SK-N-SH treated with all-trans-retinoic acid at 6 μM for 48 hours (cell line): ENCODE results near the gene SPEN.
"Not testable (repeated sequence)": the region's sequence is repeated elsewhere in the genome, so short reads cannot be mapped to it uniquely, and the experiment has no call there.

ENCODE experiments used
- ATAC-seq: fragments of 200-7000 bp; cut with Tn5 transposase; 3 replicates; pipeline ENCODE4 v1.9.1; 2020; ENCODE audit warnings: mild to moderate bottlenecking, moderate library complexity
- BACH2 ChIP-seq: fragments of 250-450 bp; sonication (Bioruptor Pico); IDR thresholded peaks from 2 replicates; pipeline ENCODE4 v1.9.0; 2021; ENCODE audit warnings: mild to moderate bottlenecking, borderline replicate concordance
- CSDC2 ChIP-seq: fragments of 250-450 bp; sonication (Bioruptor Pico); IDR thresholded peaks from 2 replicates; pipeline ENCODE4 v1.5.0; 2020; ENCODE audit warnings: mild to moderate bottlenecking, moderate library complexity
- ESRRG ChIP-seq: fragments of 250-450 bp; sonication (Bioruptor Pico); IDR thresholded peaks from 2 replicates; pipeline ENCODE4 v1.6.1; 2021; ENCODE audit warnings: mild to moderate bottlenecking
- GLIS3 ChIP-seq: fragments of 250-450 bp; sonication (Bioruptor Pico); IDR thresholded peaks from 2 replicates; pipeline ENCODE4 v1.5.0; 2020; ENCODE audit warnings: mild to moderate bottlenecking, moderate library complexity
- OSR1 ChIP-seq: fragments of 250-450 bp; sonication (Bioruptor Pico); IDR thresholded peaks from 2 replicates; pipeline ENCODE4 v1.8.0; 2022; ENCODE audit warnings: moderate library complexity, mild to moderate bottlenecking, inconsistent platforms
- RARB ChIP-seq: fragments of 250-450 bp; sonication (Bioruptor Pico); IDR thresholded peaks from 2 replicates; pipeline ENCODE4 v1.8.0; 2021; ENCODE audit warnings: mild to moderate bottlenecking, moderate library complexity
- SNAI2 ChIP-seq: fragments of 250-450 bp; sonication (Bioruptor Pico); IDR thresholded peaks from 2 replicates; pipeline ENCODE4 v1.5.0; 2020; ENCODE audit warnings: mild to moderate bottlenecking, moderate library complexity
- TOX ChIP-seq: fragments of 250-450 bp; sonication (Bioruptor Pico); IDR thresholded peaks from 2 replicates; pipeline ENCODE4 v1.8.0; 2021; ENCODE audit warnings: mild to moderate bottlenecking, moderate library complexity, borderline replicate concordance
- ZC3H10 ChIP-seq: fragments of 250-450 bp; sonication (Bioruptor Pico); IDR thresholded peaks from 2 replicates; pipeline ENCODE4 v1.5.1; 2021; ENCODE audit warnings: mild to moderate bottlenecking, moderate library complexity
- ZFP3 ChIP-seq: fragments of 250-450 bp; sonication (Bioruptor Pico); IDR thresholded peaks from 2 replicates; pipeline ENCODE4 v1.5.0; 2020; ENCODE audit warnings: mild to moderate bottlenecking, moderate library complexity
- ZNF565 ChIP-seq: fragments of 450-650 bp; formaldehyde crosslinking; conservative IDR thresholded peaks from 2 replicates; pipeline ENCODE4 v1.5.0; 2020; ENCODE audit warnings: low read depth, mild to moderate bottlenecking, moderate library complexity
- ZNF70 ChIP-seq: fragments of 450-650 bp; formaldehyde crosslinking; IDR thresholded peaks from 2 replicates; pipeline ENCODE4 v1.5.0; 2020; ENCODE audit warnings: mild to moderate bottlenecking, moderate library complexity
- ZNF8 ChIP-seq: fragments of 450-650 bp; formaldehyde crosslinking; IDR thresholded peaks from 2 replicates; pipeline ENCODE4 v1.5.0; 2020; ENCODE audit warnings: mild to moderate bottlenecking, moderate library complexity
- TF ChIP-seq, protein P1 (sequence below): fragments of 250-450 bp; sonication (Bioruptor Pico); IDR thresholded peaks from 2 replicates; pipeline ENCODE4 v1.8.0; 2020; ENCODE audit warnings: mild to moderate bottlenecking, moderate library complexity, borderline replicate concordance
- TF ChIP-seq, protein P2 (sequence below): fragments of 250-450 bp; sonication (Bioruptor Pico); IDR thresholded peaks from 2 replicates; pipeline ENCODE4 v1.8.0; 2021; ENCODE audit warnings: low read depth, mild to moderate bottlenecking, moderate library complexity, borderline replicate concordance
- TF ChIP-seq, protein P3 (sequence below): fragments of 250-450 bp; sonication (Bioruptor Pico); IDR thresholded peaks from 2 replicates; pipeline ENCODE4 v1.5.0; 2020; ENCODE audit warnings: mild to moderate bottlenecking, moderate library complexity
- TF ChIP-seq, protein P4 (sequence below): fragments of 250-450 bp; sonication (Bioruptor Pico); IDR thresholded peaks from 2 replicates; pipeline ENCODE4 v1.5.1; 2021; ENCODE audit warnings: mild to moderate bottlenecking, moderate library complexity

Gene SPEN

DNA sequence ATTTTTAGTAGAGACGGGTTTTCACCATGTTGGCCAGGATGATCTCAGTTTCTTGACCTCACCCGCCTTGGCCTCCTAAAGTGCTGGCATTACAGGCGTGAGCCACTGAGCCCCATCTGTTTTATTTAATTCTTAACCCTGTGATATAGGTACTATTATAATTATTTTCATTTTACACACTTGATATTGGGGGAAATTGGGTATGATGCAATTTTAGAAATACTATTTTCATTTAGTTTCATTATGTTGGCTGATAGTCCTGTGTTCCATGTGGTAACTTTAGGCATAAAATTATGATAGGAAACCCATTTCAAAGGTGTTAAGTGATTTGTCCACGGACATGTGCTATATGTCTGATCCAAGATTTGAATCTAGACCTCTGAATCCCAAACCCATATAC is 61.1 kb downstream of the SPEN start (continued):
- TF ChIP-seq, protein P1, sequence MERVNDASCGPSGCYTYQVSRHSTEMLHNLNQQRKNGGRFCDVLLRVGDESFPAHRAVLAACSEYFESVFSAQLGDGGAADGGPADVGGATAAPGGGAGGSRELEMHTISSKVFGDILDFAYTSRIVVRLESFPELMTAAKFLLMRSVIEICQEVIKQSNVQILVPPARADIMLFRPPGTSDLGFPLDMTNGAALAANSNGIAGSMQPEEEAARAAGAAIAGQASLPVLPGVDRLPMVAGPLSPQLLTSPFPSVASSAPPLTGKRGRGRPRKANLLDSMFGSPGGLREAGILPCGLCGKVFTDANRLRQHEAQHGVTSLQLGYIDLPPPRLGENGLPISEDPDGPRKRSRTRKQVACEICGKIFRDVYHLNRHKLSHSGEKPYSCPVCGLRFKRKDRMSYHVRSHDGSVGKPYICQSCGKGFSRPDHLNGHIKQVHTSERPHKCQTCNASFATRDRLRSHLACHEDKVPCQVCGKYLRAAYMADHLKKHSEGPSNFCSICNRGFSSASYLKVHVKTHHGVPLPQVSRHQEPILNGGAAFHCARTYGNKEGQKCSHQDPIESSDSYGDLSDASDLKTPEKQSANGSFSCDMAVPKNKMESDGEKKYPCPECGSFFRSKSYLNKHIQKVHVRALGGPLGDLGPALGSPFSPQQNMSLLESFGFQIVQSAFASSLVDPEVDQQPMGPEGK (CRISPR knock-in tag), result no peak
- no peak for TF ChIP-seq RARB (CRISPR knock-in tag)

DNA sequence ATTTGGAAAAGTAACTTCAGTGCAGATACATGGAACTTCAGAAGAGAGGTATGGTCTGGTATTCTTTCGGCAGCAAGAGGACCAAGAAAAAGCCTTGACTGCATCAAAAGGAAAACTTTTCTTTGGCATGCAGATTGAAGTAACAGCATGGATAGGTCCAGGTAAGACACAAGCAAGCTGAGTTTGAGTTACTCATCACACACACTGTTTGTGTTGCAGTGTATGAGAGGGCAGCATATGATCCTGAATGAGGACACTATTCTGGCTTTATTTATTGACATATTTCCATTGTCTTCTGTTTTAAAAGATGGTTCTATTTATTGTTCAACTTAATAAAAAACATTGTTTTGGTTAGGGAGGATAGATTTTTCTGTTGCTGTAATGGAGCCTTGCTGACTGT is 63.6 kb downstream of the SPEN start:
- ATAC-seq, result no peak
- no peak for TF ChIP-seq OSR1 (CRISPR knock-in tag)
- no peak for TF ChIP-seq ZNF565 (CRISPR knock-in tag)
- TF ChIP-seq, protein P2, sequence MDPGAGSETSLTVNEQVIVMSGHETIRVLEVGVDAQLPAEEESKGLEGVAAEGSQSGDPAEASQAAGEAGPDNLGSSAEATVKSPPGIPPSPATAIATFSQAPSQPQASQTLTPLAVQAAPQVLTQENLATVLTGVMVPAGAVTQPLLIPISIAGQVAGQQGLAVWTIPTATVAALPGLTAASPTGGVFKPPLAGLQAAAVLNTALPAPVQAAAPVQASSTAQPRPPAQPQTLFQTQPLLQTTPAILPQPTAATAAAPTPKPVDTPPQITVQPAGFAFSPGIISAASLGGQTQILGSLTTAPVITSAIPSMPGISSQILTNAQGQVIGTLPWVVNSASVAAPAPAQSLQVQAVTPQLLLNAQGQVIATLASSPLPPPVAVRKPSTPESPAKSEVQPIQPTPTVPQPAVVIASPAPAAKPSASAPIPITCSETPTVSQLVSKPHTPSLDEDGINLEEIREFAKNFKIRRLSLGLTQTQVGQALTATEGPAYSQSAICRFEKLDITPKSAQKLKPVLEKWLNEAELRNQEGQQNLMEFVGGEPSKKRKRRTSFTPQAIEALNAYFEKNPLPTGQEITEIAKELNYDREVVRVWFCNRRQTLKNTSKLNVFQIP (CRISPR knock-in tag), result no peak
- TF ChIP-seq, protein P3, sequence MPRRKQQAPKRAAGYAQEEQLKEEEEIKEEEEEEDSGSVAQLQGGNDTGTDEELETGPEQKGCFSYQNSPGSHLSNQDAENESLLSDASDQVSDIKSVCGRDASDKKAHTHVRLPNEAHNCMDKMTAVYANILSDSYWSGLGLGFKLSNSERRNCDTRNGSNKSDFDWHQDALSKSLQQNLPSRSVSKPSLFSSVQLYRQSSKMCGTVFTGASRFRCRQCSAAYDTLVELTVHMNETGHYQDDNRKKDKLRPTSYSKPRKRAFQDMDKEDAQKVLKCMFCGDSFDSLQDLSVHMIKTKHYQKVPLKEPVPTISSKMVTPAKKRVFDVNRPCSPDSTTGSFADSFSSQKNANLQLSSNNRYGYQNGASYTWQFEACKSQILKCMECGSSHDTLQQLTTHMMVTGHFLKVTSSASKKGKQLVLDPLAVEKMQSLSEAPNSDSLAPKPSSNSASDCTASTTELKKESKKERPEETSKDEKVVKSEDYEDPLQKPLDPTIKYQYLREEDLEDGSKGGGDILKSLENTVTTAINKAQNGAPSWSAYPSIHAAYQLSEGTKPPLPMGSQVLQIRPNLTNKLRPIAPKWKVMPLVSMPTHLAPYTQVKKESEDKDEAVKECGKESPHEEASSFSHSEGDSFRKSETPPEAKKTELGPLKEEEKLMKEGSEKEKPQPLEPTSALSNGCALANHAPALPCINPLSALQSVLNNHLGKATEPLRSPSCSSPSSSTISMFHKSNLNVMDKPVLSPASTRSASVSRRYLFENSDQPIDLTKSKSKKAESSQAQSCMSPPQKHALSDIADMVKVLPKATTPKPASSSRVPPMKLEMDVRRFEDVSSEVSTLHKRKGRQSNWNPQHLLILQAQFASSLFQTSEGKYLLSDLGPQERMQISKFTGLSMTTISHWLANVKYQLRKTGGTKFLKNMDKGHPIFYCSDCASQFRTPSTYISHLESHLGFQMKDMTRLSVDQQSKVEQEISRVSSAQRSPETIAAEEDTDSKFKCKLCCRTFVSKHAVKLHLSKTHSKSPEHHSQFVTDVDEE (CRISPR knock-in tag), result no peak

DNA sequence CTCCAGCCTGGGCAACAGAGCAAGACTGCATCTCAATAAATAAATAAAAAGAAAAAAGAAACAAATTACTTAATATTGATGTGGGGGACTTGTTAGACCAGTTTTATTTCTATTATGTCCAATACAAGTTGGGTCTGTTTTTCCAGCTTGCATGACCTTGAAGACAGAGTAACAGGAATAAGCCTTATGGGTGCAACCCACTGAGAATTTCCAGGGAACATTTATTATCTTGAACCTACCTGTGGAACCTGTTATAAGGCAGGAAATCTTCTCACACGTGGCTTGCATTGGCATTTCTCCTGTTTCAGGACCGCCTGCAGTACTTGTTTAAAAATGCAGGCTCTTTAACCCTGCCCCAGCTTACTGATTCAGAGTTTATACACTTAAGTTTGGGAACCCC is 64.4 kb downstream of the SPEN start:
- TF ChIP-seq SNAI2 (no peak), RARB (CRISPR knock-in tag) (no peak), ESRRG (no peak), CSDC2 (CRISPR knock-in tag) (no peak), BACH2 (CRISPR knock-in tag) (no peak)
- TF ChIP-seq, protein P2 (CRISPR knock-in tag), result no peak
- ATAC-seq, result no peak

DNA sequence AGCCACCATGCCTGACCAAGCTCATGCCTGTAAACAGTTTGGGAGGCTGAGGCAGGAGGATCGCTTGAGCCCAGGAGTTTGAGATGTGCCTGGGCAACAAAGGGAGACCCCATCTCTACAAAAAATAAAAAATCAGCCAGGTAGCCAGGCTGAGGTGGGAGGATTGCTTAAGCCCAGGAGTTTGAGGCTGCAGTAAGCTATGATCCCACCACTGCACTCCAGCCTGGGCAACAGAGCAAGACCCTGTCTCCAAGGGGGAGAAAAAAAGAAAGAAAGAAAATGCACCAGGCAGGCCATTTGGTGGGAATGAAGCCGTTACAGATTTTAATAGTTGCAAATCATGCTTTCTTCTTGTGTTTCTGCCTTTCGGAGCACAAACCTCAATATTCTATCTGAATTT is 66.1 kb downstream of the SPEN start:
- not testable (repeated sequence) for ATAC-seq

DNA sequence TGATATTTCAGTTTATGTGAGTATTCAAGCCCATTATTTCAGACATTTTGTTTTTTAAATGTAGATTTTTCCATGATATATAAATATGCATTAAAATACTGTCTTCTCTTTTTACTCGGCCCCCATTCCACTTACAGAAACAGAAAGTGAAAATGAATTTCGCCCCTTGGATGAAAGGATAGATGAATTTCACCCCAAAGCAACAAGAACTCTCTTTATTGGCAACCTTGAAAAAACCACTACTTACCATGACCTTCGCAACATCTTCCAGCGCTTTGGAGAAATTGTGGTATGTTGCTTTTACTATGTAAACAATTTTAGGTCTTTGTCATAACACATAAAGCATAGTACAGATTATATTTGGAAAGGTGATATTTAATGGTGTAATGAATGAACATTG is 68.5 kb downstream of the SPEN start:
- ATAC-seq, result no peak
- TF ChIP-seq BACH2 (CRISPR knock-in tag) (no peak), TOX (no peak), ZFP3 (CRISPR knock-in tag) (no peak), ZNF8 (CRISPR knock-in tag) (no peak), GLIS3 (CRISPR knock-in tag) (no peak), CSDC2 (CRISPR knock-in tag) (no peak), OSR1 (CRISPR knock-in tag) (no peak), ZNF70 (no peak), ESRRG (no peak), ZC3H10 (CRISPR knock-in tag) (no peak), ZNF565 (CRISPR knock-in tag) (no peak), RARB (CRISPR knock-in tag) (no peak)
- TF ChIP-seq, protein P3 (CRISPR knock-in tag), result no peak
- TF ChIP-seq, protein P1 (CRISPR knock-in tag), result no peak
- TF ChIP-seq, protein P4, sequence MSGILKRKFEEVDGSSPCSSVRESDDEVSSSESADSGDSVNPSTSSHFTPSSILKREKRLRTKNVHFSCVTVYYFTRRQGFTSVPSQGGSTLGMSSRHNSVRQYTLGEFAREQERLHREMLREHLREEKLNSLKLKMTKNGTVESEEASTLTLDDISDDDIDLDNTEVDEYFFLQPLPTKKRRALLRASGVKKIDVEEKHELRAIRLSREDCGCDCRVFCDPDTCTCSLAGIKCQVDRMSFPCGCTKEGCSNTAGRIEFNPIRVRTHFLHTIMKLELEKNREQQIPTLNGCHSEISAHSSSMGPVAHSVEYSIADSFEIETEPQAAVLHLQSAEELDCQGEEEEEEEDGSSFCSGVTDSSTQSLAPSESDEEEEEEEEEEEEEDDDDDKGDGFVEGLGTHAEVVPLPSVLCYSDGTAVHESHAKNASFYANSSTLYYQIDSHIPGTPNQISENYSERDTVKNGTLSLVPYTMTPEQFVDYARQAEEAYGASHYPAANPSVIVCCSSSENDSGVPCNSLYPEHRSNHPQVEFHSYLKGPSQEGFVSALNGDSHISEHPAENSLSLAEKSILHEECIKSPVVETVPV (CRISPR knock-in tag), result no peak
- TF ChIP-seq, protein P2 (CRISPR knock-in tag), result no peak
